GM19455 (cell line): Measurements from ENCODE around the gene DUS1L.
A peak's percentile ranks its signal among the peaks of the same experiment; 100 is the strongest.

Experiments used
- ATAC-seq: cut with Tn5 transposase; IDR thresholded peaks from one replicate; pipeline ENCODE4 v1.9.1; 2021; ENCODE audit not compliant: unreplicated experiment

The DUS1L gene

DNA sequence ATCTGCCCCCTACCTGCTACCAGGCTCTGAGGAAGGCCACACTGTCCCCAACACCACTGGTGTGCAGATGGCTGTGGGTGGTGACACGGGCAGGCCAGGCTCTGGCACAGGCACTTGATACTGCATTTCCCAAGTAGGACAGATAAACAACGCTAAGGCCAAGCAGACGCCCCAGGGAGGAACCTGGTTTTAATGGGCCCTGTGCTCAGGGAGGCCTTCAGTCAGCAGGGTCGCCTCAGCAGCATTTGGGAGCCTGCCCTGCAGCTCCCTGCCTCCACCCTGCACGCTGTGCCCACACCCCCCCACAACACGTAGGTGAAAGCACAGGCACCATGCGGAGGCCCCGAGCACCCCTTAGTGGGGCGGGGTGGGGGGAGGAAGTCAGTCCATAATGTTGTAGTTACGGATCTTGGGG lies 35.7 kb upstream of the DUS1L start:
- no peak for ATAC-seq

DNA sequence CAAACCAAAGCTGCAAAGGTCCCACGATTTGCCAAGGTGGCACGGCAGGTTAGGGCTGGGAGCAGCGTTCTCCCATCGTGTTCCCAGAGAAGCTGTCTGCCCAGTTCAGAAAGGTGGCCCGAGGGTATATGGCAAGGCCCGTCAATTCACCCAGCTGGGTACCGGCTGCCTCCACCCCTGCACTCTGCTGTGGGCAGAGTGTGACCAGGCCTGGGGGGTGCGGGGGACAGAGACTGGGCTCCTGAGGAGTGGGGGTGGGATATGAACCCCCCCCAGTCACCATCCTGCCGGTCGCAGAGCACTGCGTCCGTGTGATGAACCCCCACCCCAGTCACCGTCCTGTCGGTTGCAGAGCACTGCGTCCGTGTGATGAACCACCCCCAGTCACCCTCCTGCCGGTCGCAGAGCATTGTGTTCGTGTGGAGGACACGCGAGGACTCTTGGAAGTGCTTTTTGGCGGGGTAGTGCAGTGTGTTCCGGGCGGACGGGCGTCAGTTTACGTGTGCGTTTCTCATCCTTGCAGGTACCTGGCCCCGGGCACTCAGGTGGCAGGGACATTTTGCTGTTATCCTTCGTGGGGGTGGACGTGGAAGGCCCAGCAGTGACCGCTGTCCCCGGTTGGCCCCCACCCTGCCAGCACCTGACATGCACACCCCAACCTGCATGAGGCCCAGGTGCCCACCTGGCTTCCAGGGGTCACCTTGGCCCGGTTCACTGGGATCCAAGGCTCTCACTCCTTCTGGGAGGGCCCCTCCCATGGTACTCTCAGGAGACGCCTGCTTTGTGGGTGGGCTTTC lies 35.1 kb upstream of the DUS1L start:
- ATAC-seq, result no peak

DNA sequence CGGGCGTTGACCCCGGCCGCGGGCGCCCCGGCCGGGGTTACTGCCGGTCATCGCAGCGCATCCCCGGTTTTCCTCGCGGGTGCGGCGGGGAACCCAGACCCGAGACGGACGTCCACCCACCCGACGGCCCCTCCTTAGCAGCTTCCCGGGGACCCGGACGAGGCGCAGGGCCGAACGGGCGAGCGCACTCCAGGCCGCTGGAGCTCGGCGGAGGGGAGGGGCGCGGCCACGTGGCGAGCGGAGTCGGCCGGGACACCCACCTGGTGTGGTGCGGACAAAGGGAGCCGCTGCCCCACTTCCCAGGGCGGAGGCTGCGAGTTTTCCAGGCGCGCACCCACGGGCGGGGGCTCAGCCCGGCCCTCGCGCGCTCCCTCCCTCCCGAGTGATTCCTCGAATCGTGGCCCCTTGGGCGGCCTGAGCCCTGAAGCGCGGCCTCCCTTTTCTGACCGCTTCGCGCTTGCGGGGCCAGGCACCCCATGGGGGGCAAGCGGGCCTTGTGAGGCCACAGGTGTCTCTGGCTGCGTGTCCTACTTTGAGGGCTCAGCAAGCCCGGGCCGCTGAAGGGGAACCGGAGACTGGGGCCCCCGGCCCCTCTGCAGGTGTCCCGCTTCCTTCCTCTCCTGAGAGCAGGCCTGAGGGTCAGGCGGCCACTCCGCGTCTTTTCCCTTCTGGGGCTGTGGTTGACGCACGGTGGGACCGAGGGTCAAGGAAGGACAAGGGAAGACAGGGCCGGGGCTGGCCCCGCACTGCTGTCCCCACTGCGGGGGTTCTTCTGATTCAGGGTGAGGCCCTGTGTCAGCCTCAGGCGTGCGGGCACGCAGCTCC lies 33.5 kb upstream of the DUS1L start:
- ATAC-seq, result peak; percentile 15

DNA sequence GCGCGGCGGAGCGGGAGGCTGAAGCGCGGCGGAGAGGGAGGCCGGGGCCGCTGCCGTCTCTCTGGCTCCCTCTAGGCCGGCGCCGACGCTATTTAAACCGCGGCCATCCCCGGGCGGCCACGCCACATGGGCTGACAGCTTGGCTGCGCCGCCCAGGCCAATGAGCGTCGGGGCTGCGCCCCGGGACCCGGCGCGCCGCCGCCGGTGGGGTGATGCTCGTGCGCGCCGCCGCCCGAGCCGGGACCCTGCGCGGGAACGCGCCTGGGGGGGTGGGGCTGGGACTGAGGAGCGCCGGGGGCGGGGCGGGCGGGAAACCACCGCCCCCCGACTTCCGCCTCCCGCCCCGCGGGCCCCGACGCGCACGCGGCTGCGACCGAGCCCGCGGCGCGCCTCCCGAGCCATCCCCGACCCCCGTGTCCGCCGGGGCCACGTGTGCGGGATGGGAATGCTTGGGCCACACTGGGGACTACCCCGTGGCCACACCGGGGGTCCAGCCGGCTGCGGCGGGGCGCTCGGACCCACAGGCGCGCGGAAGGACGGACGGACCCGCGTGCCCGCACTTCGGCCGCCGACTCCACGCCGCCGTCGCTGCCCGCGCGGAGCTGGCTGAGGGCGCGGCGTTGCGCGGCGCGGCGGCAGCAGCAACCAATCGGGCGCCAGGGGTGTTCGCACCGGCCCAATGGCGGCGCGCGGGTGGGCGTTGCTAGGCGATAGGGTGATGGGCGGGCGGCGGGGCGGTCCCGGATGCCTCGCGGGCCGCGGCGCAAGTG lies 32.8 kb upstream of the DUS1L start, which contains the start of gene FASN:
TSS of gene FASN (minus strand) at position 68 of the 770 bp plus-strand sequence. CDS start 1,791 bp downstream, outside the sequence.
- ATAC-seq, result peak; percentile 68

DNA sequence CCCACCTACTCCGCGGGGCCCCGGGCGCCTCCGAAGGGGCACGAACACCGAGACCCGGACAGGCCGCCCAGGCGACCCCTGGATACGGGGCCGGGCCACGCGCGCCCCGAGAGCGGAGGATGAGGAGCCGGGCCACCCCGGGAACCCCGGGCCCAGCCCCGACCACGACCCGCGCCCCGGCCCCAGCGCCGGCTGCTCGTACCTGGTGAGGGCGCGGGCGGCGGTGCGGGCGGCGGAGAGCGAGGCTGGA lies 32.2 kb upstream of the DUS1L start:
- ATAC-seq, result peak; percentile 14

DNA sequence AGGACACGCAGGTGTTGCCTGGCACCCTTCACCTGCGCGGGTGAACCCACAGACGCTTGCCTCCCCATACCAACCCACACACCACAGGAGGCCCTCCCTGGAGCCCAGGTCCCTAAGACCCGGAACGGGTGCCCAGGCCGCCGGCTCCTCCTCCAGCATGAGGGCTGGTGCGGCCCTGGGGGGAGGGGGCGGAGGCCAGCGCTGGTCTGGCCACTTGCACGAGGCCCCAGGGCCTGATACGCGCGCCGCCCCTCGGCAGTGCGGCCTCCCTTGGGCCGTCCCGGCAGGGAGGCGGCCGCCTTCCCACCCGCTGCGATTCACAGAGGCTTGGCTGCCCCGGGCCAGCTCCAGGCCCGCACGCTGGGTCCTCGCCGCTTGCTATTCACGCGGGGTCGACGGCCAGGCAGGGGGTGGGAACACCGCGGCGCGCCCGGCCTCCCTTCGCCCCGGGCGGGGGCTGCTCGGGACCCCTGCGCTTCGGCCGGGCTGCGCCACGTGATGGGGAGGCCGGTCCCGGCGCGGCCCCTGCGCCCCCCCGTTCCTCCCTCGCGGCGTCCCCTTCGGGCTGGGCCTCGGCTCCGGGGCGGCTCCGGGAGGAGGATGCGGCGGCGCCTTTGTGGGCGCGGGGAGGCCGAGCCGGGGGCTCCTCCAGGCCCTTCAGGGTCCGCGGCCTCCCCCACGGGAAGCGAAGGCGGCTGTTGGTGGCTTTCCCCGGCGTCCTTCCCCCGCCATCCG lies 31.7 kb upstream of the DUS1L start:
- peak; percentile 0 for ATAC-seq

DNA sequence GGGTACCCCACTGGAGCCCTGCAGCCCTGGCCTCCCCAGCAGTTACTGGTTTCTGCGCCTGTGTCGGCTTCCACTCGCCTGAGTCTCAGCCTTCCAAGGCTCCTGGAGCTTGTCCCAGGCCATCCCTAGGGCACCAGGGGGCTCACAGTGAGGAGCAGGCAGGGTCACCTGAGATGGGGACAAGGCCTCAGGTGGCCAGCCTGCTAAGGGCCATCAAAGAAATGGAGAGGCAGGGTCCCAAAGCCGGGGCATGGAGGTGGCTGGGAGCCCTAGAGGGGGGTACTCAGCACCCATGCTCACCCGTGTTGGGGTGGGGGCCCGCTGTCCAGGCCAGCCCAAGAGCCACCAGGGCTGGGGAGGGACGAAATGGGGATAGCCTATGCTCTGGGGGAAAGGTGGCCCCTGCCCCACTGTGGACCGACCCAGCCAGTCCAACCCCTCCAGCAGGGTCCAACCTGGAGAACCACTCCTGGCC lies 31.1 kb upstream of the DUS1L start:
- no peak for ATAC-seq

DNA sequence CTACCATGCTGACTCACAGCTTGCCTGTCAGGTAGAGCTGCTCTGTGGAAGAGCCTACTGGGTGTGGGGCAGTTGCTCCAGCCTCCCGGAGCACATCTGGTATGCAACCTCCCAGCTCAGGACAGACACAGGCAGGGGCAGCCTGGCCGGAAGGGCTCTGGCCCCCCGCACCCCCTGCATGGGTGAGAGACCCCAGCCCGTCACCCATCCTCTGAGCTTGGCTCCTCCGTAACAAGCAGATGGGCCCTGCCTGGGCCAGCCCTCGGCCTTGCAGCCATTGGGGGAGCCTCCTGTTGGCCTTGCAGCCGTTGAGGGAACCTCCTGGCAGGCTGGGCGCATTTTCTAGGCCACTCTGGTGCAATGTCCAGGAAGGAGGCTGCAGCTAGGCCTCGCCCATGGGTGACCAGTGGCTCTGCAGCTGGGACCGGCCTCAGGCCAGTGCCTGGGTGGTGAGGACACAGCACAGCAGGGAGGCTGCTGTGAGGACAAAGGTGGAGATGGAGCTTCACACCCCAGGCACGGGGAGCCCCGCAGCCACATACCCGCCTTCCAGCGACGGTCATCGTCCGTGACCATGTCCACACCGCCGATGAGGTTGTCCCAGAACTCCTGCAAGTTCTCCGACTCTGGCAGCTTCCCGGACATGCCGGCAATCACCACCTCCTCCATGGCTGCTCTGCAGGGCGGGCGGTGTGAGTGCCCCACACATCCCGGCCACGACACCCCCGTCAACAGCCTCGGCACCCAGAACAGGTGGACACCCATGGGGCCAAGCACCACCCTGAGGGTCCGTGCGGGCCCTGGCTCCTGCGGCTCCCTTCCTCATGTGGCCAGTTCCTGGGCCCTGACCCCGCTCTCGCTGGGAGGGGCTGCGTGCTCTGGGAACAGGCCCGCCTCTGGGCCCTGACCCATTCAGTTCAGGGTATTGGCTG lies 30.4 kb upstream of the DUS1L start:
- no peak for ATAC-seq

DNA sequence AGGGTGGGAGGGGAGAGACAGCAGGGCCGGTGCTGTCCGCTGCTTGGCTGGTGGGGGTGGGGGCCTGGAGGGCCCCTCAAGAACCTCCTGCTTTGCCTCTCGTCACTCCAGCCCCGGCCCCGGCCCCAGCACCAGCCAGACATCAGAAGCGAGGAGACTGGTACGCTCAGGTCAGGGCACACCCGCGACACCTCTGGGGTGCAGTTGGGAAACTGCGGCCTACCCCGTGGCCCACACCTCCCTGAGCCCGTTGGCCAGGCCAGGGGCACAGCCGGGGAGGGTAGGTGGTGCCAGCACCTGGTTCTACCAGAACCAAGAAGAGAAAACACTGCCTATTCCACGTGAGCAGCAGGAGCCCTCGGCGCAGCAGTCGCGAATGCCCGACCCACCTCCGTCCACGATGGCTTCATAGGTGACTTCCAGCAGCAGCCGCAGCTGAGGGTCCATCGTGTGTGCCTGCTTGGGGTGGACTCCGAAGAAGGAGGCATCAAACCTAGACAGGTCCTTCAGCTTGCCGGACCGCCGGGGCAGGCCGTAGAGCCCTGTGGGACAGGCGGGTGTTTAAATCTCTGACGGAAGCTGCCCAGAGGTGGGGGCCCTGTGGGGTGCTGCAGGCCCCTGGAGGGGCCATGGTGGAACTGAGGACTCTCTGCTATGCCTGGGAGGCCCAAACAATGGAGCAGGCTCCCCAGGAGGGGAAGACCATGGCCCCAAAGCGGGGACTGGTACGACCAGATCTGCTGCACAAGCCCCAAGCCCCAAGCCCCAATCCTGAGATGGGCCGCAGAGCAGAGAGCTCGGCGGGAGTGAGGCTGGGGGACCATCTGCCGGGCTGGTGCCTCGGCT lies 29.6 kb upstream of the DUS1L start:
- no peak for ATAC-seq

DNA sequence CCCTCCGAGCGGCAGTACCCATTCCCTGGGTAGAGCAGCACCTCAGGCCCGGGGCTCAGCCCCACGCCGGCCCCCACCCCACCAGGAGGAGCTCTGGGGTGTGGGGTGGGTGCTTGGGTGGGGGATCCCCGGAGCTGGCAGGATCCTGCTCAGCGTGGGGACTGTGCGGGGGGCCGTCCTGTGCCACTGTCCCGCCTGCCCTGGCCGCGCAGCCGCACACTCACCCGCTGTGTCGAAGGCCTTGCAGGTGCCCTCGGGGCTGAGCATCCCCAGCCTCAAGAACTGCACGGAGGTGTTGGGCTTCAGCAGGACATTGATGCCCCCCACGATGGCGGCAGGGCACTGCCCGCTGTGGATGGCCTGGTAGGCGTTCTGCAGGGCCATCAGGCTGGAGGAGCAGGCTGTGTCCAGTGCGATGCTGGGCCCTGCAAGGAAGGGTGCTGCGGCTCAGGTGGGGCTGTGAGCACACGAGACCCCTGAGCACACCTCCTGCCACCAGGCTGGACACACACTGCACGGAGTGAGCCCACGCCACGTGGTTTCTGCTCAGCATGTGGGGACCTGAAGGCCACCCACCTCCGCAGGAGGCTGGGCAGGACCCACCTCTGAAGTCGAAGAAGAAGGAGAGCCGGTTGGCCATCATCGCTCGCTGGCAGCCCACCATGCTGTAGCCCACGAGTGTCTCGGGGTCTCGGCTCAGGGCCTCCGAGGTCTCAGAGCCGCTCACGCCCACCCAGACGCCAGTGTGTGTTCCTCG lies 27.6 kb upstream of the DUS1L start:
- ATAC-seq, result no peak

DNA sequence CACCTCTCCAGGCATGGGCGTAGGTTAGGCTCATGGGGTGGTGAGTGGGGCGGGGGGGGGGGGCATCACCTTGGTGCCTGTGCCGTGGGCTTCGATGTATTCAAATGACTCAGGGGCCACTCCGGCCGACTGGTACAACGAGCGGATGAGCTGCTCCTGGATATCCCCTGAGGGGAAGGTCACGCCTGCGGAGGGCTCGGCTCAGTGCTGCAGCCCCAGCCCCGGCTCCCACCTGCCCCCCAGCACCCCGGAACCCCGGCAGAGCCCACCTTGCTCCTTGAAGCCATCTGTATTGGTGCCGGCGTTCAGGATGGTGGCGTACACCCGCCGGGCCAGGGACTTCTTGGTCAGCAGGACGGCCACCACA lies 27.0 kb upstream of the DUS1L start:
- no peak for ATAC-seq

DNA sequence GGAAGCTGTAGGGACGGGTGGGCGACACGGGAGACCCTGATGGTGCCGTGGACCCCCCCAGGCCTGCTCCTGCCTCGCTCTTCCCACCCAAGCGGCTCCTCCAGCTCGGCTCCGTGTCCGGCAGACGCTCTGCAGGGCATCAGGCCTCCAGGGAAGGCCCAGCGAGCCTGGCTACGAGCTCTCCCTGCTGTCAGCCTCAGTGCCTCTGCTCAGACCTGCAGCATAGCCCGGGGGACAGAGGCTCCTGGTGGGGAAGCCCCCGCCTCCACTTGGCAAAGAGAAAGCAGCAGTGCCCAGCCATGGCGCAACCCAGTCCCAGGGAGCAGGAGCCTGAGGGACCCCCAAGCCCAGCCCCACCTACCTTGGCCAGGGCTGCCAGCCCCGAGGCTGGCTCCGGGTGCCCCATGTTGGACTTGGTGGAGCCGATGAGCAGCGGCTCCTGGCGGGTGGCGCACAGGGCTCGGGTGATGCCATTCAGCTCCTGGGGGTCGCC lies 26.5 kb upstream of the DUS1L start:
- ATAC-seq, result no peak

DNA sequence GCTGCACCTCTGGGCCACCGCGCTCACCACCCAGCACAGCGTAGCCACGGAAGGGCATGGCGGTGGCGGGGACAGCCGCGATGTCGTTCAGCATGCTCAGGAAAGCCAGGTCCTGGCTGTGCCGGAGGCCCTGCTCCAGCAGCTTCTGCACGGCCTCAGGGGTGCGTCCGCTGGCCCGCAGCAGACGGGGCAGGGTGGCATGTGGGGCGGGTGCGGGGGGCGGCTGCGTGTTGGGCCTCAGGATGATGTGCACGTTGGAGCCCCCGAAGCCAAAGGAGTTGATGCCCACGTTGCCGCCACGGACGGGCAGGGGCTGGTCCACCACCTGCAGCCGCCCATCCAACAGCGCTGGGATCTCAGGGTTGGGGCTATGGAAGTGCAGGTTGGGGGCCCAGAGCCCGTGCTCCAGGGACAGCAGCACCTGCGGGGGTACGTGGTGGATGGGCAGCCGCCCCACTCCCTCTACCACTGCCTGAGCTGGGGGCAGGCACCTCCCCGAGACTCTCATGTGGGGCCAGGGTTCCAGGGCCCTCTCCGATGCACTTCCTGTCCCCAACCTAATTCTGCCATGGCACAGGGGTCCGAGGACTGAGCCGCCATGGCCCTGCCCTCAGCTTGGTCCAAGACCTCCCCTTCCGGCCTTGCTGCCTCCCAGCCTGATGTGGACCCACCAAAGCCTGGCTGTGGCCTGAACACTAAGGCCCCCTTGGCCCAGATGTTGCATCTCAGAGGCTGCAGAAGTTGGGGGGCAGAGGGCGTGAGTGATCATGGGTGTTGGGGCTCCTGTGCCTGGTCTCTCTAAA lies 25.9 kb upstream of the DUS1L start:
- ATAC-seq, result no peak

DNA sequence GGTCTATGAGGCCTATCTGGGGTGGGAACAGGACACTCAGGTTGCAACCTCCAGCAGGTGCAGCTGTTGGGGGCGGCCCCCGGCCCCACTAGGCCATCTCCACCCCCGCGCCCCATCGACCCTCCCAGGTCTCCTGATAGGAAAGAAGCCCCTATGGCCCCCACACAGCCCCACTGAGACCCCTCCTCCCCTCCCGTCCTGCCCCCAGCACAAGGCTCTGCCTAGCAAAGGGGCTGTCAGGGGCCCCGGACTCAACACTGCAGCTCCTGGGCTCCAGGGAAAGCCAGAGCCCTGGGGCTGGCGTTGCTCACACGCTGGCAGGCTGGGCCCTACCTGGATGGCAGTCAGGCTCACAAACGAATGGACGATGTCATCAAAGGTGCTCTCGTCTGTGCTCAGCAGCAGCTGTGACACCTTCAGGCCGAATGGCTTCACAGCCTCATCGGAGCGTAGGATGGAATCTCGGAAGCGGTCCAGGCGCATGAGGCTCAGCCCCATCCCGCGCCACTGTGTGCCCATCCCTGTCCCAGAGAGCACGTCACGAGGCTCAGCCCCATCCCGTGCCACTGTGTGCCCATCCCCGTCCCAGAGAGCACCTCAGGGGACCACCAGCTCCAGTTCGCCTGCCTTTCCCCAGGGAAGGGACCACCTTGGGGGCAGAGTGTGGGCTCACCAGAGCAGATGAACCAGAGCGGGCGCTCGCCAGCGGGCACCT lies 25.1 kb upstream of the DUS1L start:
- no peak for ATAC-seq

DNA sequence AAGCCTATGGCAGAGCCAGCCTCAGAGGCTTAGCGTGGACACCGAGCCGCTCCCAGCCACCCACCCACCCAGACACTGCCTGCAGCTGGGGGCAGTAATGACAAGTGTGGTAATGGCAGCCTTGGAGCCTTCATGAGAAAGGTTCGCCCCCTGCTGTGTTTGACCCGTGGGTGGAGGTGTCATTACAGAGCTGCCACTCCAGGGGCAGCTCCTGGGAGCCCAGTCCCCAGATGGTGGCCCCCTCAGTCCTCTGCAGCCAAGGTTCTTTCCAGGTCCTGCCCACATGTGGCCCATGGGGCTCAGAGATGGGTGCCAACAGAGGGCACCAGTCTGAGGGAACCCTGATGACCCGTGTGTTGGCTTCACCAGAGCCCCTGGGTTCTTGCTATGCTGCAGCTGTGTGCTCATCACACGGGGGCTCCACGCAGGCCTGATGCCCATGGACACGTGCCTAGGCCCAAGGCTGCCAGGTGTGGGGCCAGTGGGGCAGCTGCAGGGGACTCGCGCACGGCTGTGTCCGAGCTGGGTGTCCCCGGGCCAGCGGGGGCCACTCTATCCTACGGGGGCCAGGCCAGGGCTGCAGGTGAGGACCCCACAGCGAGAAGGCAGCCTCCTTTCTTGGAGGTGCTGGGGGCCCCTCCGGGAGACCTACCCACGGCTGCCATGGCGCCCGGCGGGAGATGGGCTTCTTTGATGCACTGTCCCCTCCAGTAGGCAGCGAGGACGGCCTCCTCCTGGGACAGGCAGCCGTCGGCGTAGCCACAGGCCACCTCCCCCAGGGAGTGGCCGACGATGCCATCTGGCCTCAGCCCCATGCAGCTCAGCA lies 24.3 kb upstream of the DUS1L start:
- no peak for ATAC-seq
